ENCODE measurements around the gene DNAH2. TPM values are rescaled to one million over a fixed set of nuclear protein-coding genes. Genes with fewer than 3 reads are reported as not detected.

The DNAH2 gene
- total RNA-seq, 1 experiment from 2014 or later: 0.15 TPM

GRCh38 chr17:7881276-7882054 is 163.9 kb downstream of the DNAH2 start:
- Histone ChIP-seq H3K79me2 (ENCODE audit: insufficient read depth, low read length) (no peaks in the 10 kb centered on the region), H4K5ac (ENCODE audit: insufficient read length, low read depth, low read length) (no peak overlapping the region), H3K56ac (ENCODE audit: insufficient read length, low read depth, low read length) (no peak overlapping the region), H3K27ac (ENCODE audit: insufficient read length, low read depth, low read length) (no peak overlapping the region), H3K27me3 (ENCODE audit: insufficient read depth, low read length) (no peaks in the 10 kb centered on the region; the same call in 1 of the 2 replicates), H2BK20ac (ENCODE audit: low read depth, low read length, poor library complexity, severe bottlenecking) (no peak overlapping the region), H4K8ac (replicated peaks; ENCODE audit: insufficient read length, low read depth, low read length) (no peak overlapping the region), H4K91ac (ENCODE audit: insufficient read length, low read depth, low read length) (no peak overlapping the region), H3K4me2 (ENCODE audit: insufficient read depth, insufficient read length, low read length) (no peak overlapping the region), H2BK15ac (ENCODE audit: low read depth, low read length) (no peak overlapping the region), H3K18ac (ENCODE audit: insufficient read length, low read depth, low read length) (no peak overlapping the region), H2AFZ (ENCODE audit: low read length) (no peak overlapping the region), H3K79me1 (ENCODE audit: insufficient read depth, low read depth, low read length, poor library complexity, severe bottlenecking) (no peaks in the 10 kb centered on the region), H3K23ac (ENCODE audit: insufficient read length, low read depth, low read length) (no peak overlapping the region), H3T11ph (ENCODE audit: low read length) (no peak overlapping the region), H2AK5ac (ENCODE audit: insufficient read length, low read length) (no peak overlapping the region), H2BK120ac (ENCODE audit: low read depth, low read length, poor library complexity, severe bottlenecking) (no peak overlapping the region), H3K14ac (ENCODE audit: insufficient read depth, low read length) (no peak overlapping the region), H2BK12ac (ENCODE audit: insufficient read length, low read depth, low read length) (no peak overlapping the region), H3K4me1 (ENCODE audit: insufficient read depth, low read length) (no peaks in the 10 kb centered on the region), H2BK5ac (ENCODE audit: insufficient read length, low read length) (no peak overlapping the region), H3K4ac (ENCODE audit: low read depth, low read length) (no peak overlapping the region), H3K9ac (ENCODE audit: extremely low read depth, insufficient read length, low read length) (no peak overlapping the region), H3K9me3 (ENCODE audit: control insufficient read depth, low read depth, low read length) (no peaks in the 10 kb centered on the region), H3K23me2 (ENCODE audit: insufficient read length, low read depth, low read length, poor library complexity, severe bottlenecking) (peaks cover 11% of the 10 kb centered on the region), H4K20me1 (ENCODE audit: control insufficient read depth, insufficient read depth, insufficient read length) (no peaks in the 10 kb centered on the region)
- H3K9me3 Mint-ChIP-seq: no peaks in the 10 kb centered on the region
- no peak for TF ChIP-seq CTCF (conservative IDR thresholded peaks at IDR 0.05)
- H3K4me1 Mint-ChIP-seq: peaks cover 0 to 3% of the 10 kb centered on the region in 2 experiments; a peak in 3 of 4 replicates
- peak; percentile 20 for DNase-seq
- no peak overlapping the region for H3K27ac Mint-ChIP-seq
- H3K27me3 Mint-ChIP-seq (ENCODE audit: low read depth): no peaks in the 10 kb centered on the region; the same call in none of the 2 replicates
- H3K36me3 Mint-ChIP-seq (ENCODE audit: insufficient read depth in 1 of 3, low read depth in 3 of 3): peaks cover 0 to 4% (median 0%) of the 10 kb centered on the region in 3 experiments; a peak in 1 of 7 replicates
- no peak overlapping the region for H3K4me3 Mint-ChIP-seq
- no CpG with 5 or more reads among the region's 7 CpGs for WGBS (ENCODE audit: extremely low coverage, insufficient read length, low lambda C conversion rate)
